SK-N-SH (cell line): Measurements from ENCODE around the gene SLC25A44. TPM values are rescaled to one million over a fixed set of nuclear protein-coding genes. Genes with fewer than 3 reads are reported as not detected.

Experiments used
- CTCF ChIA-PET: fragments of 300-600, 350-600 bp; formaldehyde crosslinking; extraction: SDS; loops from one replicate; lab custom pipeline; 2021; lab: Yijun Ruan, JAX
- POLR2A ChIA-PET: fragments of 350-600 bp; sonication (Branson Sonifier 250); formaldehyde crosslinking; extraction: SDS; loops from one replicate; lab custom pipeline; 2020; ENCODE audit warnings: antibody characterized with exemption, inconsistent platforms; lab: Yijun Ruan, JAX
- DNase-seq: peaks from one replicate; pipeline ENCODE4 v3.0.0; 2012
- H2AFZ ChIP-seq: fragments of 200-600 bp; sonication (generic); 2 replicates; pipeline ENCODE4 v1.8.1; 2016; ENCODE audit warnings: antibody characterized with exemption, mild to moderate bottlenecking, low read depth
- H3F3A ChIP-seq: fragments of 200-600 bp; sonication (generic); replicated peaks from 2 replicates; pipeline ENCODE3; 2016; ENCODE audit warnings: antibody characterized with exemption, mild to moderate bottlenecking; ENCODE audit not compliant: insufficient read depth
- H3K27ac ChIP-seq, 2 experiments: fragments of 200-500 bp in 1 of 2; fragments of 200-600 bp in 1 of 2; sonication (Bioruptor generic) in 1 of 2; sonication (generic), shearing (Covaris generic) in 1 of 2; 2 replicates each; pipeline versions ENCODE4 v1.5.1 to v1.6.1; 2014 to 2016; ENCODE audit warnings: low read depth in 2 of 2, inconsistent platforms in 1 of 2, low read length in 1 of 2, mild to moderate bottlenecking in 1 of 2, mixed read lengths in 1 of 2
- H3K27me3 ChIP-seq: fragments of 200-600 bp; sonication (generic), shearing (Covaris generic); 2 replicates; pipeline ENCODE4 v1.6.1; 2016; ENCODE audit warnings: mixed run types; ENCODE audit not compliant: insufficient read depth
- H3K36me3 ChIP-seq, 2 experiments: fragments of 200-500 bp in 1 of 2; fragments of 200-600 bp in 1 of 2; sonication (Bioruptor generic) in 1 of 2; sonication (generic) in 1 of 2; replicated peaks in 1 of 2; 2 replicates each; pipeline versions ENCODE3 to v1.5.1; 2014 to 2016; ENCODE audit warnings: low read length in 1 of 2, mild to moderate bottlenecking in 1 of 2; ENCODE audit not compliant: insufficient read depth in 2 of 2, control insufficient read depth in 1 of 2
- H3K4me1 ChIP-seq, 2 experiments: fragments of 200-500 bp in 1 of 2; fragments of 200-600 bp in 1 of 2; sonication (Bioruptor generic) in 1 of 2; sonication (generic), shearing (Covaris generic) in 1 of 2; 2 replicates each; pipeline versions ENCODE4 v1.5.1 to v1.6.1; 2014 to 2016; ENCODE audit warnings: low read depth in 1 of 2, low read length in 1 of 2, mixed run types in 1 of 2; ENCODE audit not compliant: insufficient read depth in 2 of 2, control insufficient read depth in 1 of 2
- H3K4me2 ChIP-seq: fragments of 200-600 bp; sonication (generic), shearing (Covaris generic); 2 replicates; pipeline ENCODE4 v1.6.1; 2017; ENCODE audit warnings: mixed run types
- H3K4me3 ChIP-seq, 2 experiments: fragments of 200-500 bp in 1 of 2; fragments of 200-600 bp in 1 of 2; sonication (Bioruptor generic) in 1 of 2; sonication (generic), shearing (Covaris generic) in 1 of 2; 2 replicates each; pipeline versions ENCODE4 v1.5.1 to v1.8.1; 2014 to 2016; ENCODE audit warnings: low read depth in 2 of 2, inconsistent platforms in 1 of 2, low read length in 1 of 2, mild to moderate bottlenecking in 1 of 2, mixed read lengths in 1 of 2, moderate library complexity in 1 of 2
- H3K79me2 ChIP-seq: fragments of 200-600 bp; sonication (generic); 2 replicates; pipeline ENCODE4 v1.8.1; 2017; ENCODE audit warnings: mild to moderate bottlenecking; ENCODE audit not compliant: insufficient read depth
- H3K9ac ChIP-seq: fragments of 200-600 bp; sonication (generic); 2 replicates; pipeline ENCODE4 v1.6.1; 2017; ENCODE audit warnings: mixed run types
- H3K9me2 ChIP-seq: fragments of 200-600 bp; sonication (generic); 2 replicates; pipeline ENCODE4 v1.6.1; 2017; ENCODE audit warnings: mixed run types
- H3K9me3 ChIP-seq: fragments of 200-600 bp; sonication (generic); 2 replicates; pipeline ENCODE4 v1.6.1; 2017; ENCODE audit warnings: mixed run types, mild to moderate bottlenecking, moderate library complexity
- H4K20me1 ChIP-seq: fragments of 200-600 bp; sonication (generic); 2 replicates; pipeline ENCODE4 v1.6.1; 2017; ENCODE audit warnings: mild to moderate bottlenecking, mixed run types; ENCODE audit not compliant: insufficient read depth
- CHD2 ChIP-seq: fragments of 150-350 bp; IDR thresholded peaks from 2 replicates; pipeline ENCODE4 v1.6.1; 2018; ENCODE audit warnings: low read length; ENCODE audit not compliant: partially characterized antibody
- ELF1 ChIP-seq: IDR thresholded peaks from 2 replicates; pipeline ENCODE4 v1.4.0; 2012
- FOXJ3 ChIP-seq: sonication (generic); formaldehyde crosslinking; IDR thresholded peaks from 2 replicates; pipeline ENCODE4 v1.5.1; 2020; ENCODE audit warnings: mild to moderate bottlenecking, missing genetic modification reagents
- FOXM1 ChIP-seq: IDR thresholded peaks from 2 replicates; pipeline ENCODE4 v1.4.0; 2012; ENCODE audit warnings: low read depth, mild to moderate bottlenecking
- GABPA ChIP-seq: IDR thresholded peaks from 2 replicates; pipeline ENCODE4 v1.4.0; 2012; ENCODE audit warnings: low read depth, mild to moderate bottlenecking
- GATA2 ChIP-seq: sonication (generic); formaldehyde crosslinking; IDR thresholded peaks from 2 replicates; pipeline ENCODE4 v1.5.0; 2020; ENCODE audit warnings: mild to moderate bottlenecking, missing genetic modification reagents
- JUND ChIP-seq: IDR thresholded peaks from 2 replicates; pipeline ENCODE4 v1.4.0; 2012
- MEF2A ChIP-seq: IDR thresholded peaks from 2 replicates; pipeline ENCODE4 v1.4.0; 2012; ENCODE audit warnings: low read depth, borderline replicate concordance
- MXI1 ChIP-seq: IDR thresholded peaks from 2 replicates; pipeline ENCODE4 v1.6.1; 2012; ENCODE audit warnings: mild to moderate bottlenecking, low read depth, low read length, improper control_type of control experiment
- NFIC ChIP-seq: IDR thresholded peaks from 2 replicates; pipeline ENCODE4 v1.4.0; 2012; ENCODE audit warnings: borderline replicate concordance
- NRF1 ChIP-seq: IDR thresholded peaks from 2 replicates; pipeline ENCODE4 v1.6.1; 2012; ENCODE audit warnings: low read depth, mild to moderate bottlenecking, low read length
- POLR2AphosphoS5 ChIP-seq: IDR thresholded peaks from 2 replicates; pipeline ENCODE4 v1.6.1; 2012; ENCODE audit warnings: low read depth, low read length
- RAD21 ChIP-seq: IDR thresholded peaks from 2 replicates; pipeline ENCODE4 v1.6.1; 2012; ENCODE audit warnings: mild to moderate bottlenecking, low read length
- RFX5 ChIP-seq: IDR thresholded peaks from 2 replicates; pipeline ENCODE4 v1.6.1; 2012; ENCODE audit warnings: mild to moderate bottlenecking, improper control_type of control experiment, low read length
- SMC3 ChIP-seq: IDR thresholded peaks from 2 replicates; pipeline ENCODE4 v1.6.1; 2012; ENCODE audit warnings: low read depth, low read length, improper control_type of control experiment
- TAF1 ChIP-seq: IDR thresholded peaks from 2 replicates; pipeline ENCODE4 v1.6.1; 2012; ENCODE audit warnings: low read depth, mild to moderate bottlenecking, low read length, moderate library complexity, borderline replicate concordance
- TCF12 ChIP-seq: IDR thresholded peaks from 2 replicates; pipeline ENCODE4 v1.4.0; 2012
- TEAD4 ChIP-seq: IDR thresholded peaks from 2 replicates; pipeline ENCODE4 v1.4.0; 2012; ENCODE audit warnings: mild to moderate bottlenecking, borderline replicate concordance; ENCODE audit not compliant: insufficient read depth
- YY1 ChIP-seq: IDR thresholded peaks from 2 replicates; pipeline ENCODE4 v1.4.0; 2012; ENCODE audit warnings: low read depth, mild to moderate bottlenecking
- WGBS: methylation state at CpG from one replicate; pipeline ENCODE4 v1.1.6; 2017; ENCODE audit warnings: low lambda C conversion rate; 5-methylcytosine and 5-hydroxymethylcytosine counted together
- polyA plus RNA-seq, 3 experiments: library from polyadenylated mRNA; depleted of rRNA; stranded (reverse); fragments of >200 nt; gene quantifications; 2 replicates each; pipeline ENCODE4 v1.2.3, GENCODE V29; 2012
- TF ChIP-seq, protein P1 (sequence below): IDR thresholded peaks from 2 replicates; pipeline ENCODE4 v1.6.1; 2012; ENCODE audit warnings: mild to moderate bottlenecking, low read depth, low read length, moderate library complexity
- TF ChIP-seq, protein P2 (sequence below): IDR thresholded peaks from 2 replicates; pipeline ENCODE4 v1.4.0; 2012; ENCODE audit warnings: low read depth, borderline replicate concordance
- TF ChIP-seq, protein P3 (sequence below): fragments of 150-350 bp; IDR thresholded peaks from 2 replicates; pipeline ENCODE4 v1.6.1; 2017; ENCODE audit warnings: antibody characterized with exemption, low read length, low read depth, borderline replicate concordance
- TF ChIP-seq, protein P4 (sequence below): IDR thresholded peaks from 2 replicates; pipeline ENCODE4; 2012
- TF ChIP-seq, protein P5 (sequence below): fragments of 150-350 bp; IDR thresholded peaks from 2 replicates; pipeline ENCODE4 v1.6.1; 2016; ENCODE audit warnings: mild to moderate bottlenecking, low read depth, low read length

The SLC25A44 gene
- polyA plus RNA-seq, 1 of the 3 experiments (the other 2 are of a cell fraction): 28.5 TPM

DNA sequence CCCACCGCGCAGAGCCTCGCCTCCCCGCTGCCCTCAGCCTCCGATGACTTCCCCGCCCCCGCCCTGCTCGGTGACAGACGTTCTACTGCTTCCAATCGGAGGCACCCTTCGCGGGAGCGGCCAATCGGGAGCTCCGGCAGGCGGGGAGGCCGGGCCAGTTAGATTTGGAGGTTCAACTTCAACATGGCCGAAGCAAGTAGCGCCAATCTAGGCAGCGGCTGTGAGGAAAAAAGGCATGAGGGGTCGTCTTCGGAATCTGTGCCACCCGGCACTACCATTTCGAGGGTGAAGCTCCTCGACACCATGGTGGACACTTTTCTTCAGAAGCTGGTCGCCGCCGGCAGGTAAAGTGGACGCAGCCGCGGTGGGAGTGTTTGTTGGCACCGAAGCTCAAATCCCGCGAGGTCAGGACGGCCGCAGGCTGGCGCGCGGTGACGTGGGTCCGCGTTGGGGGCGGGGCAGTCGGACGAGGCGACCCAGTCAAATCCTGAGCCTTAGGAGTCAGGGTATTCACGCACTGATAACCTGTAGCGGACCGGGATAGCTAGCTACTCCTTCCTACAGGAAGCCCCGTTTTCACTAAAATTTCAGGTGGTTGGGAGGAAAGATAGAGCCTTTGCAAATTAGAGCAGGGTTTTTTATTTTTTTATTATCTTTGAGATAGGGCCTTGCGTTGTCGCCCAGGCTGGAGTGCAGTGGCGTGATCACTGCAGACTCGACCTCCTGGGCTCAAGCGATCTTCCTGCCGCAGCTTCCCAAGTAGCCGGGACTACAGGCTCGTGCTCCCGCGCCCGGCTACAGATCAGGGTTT, 19.1 kb downstream of the SLC25A44 start, which contains the start of gene PMF1:
Gene PMF1, plus strand, starts transcription at position 175 of the 811 bp plus-strand sequence. Its CDS starts 9 bp downstream, at position 184.
- H3K79me2 ChIP-seq: peaks cover 20% of the 10 kb centered on the region
- peak within 1 kb of the TSS; percentile 92 for H3K4me2 ChIP-seq
- H3K27ac ChIP-seq: peak within 1 kb of the TSS; percentile 94 to 97
- 1% methylated on average over 27 of the region's 61 CpGs for WGBS
- peaks cover 33% of the 10 kb centered on the region for H3F3A ChIP-seq
- H4K20me1 ChIP-seq: no peaks in the 10 kb centered on the region
- DNase-seq: peak; percentile 98
- H3K4me3 ChIP-seq: peak within 1 kb of the TSS; percentile 67 to 70
- H3K9ac ChIP-seq: peak within 1 kb of the TSS; percentile 85
- POLR2A ChIA-PET: interaction anchor here (0.6 to 1.9 kb wide), 17 partner anchors 9 to 355 kb away, joined by 3 to 17 read pairs (median 4); partner anchors contain the start of genes CCT3, SLC25A44, SMG5 and TSACC
- peak within 1 kb of the TSS; percentile 76 for H2AFZ ChIP-seq
- H3K9me2 ChIP-seq: no peaks in the 10 kb centered on the region
- H3K27me3 ChIP-seq: no peaks in the 10 kb centered on the region
- CTCF ChIA-PET: interaction anchor here (0.7 to 3.6 kb wide), 22 partner anchors 8 to 206 kb away, joined by 3 to 44 read pairs (median 4); partner anchors contain the start of gene SLC25A44
- H3K9me3 ChIP-seq: no peaks in the 10 kb centered on the region
- peaks cover 15 to 34% of the 10 kb centered on the region in 2 experiments for H3K36me3 ChIP-seq
- H3K4me1 ChIP-seq: peaks cover 7 to 8% of the 10 kb centered on the region in 2 experiments; a peak in 2 of 4 replicates
- no peak for TF ChIP-seq RAD21
- TF ChIP-seq SMC3: no peak
- TF ChIP-seq FOXM1: no peak
- TF ChIP-seq YY1: peak; percentile 95
- no peak for TF ChIP-seq TEAD4
- no peak for TF ChIP-seq JUND
- TF ChIP-seq GATA2: no peak
- TF ChIP-seq NRF1: no peak
- TF ChIP-seq MEF2A: no peak
- TF ChIP-seq NFIC: peak; percentile 16; the same call in 1 of the 2 replicates
- TF ChIP-seq POLR2AphosphoS5: peak; percentile 95
- 0 out of 2 replicates have a peak, but pooled peaks have one; percentile 24 for TF ChIP-seq ELF1
- TF ChIP-seq, protein P1, sequence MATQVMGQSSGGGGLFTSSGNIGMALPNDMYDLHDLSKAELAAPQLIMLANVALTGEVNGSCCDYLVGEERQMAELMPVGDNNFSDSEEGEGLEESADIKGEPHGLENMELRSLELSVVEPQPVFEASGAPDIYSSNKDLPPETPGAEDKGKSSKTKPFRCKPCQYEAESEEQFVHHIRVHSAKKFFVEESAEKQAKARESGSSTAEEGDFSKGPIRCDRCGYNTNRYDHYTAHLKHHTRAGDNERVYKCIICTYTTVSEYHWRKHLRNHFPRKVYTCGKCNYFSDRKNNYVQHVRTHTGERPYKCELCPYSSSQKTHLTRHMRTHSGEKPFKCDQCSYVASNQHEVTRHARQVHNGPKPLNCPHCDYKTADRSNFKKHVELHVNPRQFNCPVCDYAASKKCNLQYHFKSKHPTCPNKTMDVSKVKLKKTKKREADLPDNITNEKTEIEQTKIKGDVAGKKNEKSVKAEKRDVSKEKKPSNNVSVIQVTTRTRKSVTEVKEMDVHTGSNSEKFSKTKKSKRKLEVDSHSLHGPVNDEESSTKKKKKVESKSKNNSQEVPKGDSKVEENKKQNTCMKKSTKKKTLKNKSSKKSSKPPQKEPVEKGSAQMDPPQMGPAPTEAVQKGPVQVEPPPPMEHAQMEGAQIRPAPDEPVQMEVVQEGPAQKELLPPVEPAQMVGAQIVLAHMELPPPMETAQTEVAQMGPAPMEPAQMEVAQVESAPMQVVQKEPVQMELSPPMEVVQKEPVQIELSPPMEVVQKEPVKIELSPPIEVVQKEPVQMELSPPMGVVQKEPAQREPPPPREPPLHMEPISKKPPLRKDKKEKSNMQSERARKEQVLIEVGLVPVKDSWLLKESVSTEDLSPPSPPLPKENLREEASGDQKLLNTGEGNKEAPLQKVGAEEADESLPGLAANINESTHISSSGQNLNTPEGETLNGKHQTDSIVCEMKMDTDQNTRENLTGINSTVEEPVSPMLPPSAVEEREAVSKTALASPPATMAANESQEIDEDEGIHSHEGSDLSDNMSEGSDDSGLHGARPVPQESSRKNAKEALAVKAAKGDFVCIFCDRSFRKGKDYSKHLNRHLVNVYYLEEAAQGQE: no peak; the same call in 1 of the 2 replicates
- TF ChIP-seq, protein P2, sequence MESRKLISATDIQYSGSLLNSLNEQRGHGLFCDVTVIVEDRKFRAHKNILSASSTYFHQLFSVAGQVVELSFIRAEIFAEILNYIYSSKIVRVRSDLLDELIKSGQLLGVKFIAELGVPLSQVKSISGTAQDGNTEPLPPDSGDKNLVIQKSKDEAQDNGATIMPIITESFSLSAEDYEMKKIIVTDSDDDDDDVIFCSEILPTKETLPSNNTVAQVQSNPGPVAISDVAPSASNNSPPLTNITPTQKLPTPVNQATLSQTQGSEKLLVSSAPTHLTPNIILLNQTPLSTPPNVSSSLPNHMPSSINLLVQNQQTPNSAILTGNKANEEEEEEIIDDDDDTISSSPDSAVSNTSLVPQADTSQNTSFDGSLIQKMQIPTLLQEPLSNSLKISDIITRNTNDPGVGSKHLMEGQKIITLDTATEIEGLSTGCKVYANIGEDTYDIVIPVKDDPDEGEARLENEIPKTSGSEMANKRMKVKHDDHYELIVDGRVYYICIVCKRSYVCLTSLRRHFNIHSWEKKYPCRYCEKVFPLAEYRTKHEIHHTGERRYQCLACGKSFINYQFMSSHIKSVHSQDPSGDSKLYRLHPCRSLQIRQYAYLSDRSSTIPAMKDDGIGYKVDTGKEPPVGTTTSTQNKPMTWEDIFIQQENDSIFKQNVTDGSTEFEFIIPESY: peak; percentile 97
- TF ChIP-seq, protein P3, sequence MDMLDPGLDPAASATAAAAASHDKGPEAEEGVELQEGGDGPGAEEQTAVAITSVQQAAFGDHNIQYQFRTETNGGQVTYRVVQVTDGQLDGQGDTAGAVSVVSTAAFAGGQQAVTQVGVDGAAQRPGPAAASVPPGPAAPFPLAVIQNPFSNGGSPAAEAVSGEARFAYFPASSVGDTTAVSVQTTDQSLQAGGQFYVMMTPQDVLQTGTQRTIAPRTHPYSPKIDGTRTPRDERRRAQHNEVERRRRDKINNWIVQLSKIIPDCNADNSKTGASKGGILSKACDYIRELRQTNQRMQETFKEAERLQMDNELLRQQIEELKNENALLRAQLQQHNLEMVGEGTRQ: no peak
- TF ChIP-seq, protein P4, sequence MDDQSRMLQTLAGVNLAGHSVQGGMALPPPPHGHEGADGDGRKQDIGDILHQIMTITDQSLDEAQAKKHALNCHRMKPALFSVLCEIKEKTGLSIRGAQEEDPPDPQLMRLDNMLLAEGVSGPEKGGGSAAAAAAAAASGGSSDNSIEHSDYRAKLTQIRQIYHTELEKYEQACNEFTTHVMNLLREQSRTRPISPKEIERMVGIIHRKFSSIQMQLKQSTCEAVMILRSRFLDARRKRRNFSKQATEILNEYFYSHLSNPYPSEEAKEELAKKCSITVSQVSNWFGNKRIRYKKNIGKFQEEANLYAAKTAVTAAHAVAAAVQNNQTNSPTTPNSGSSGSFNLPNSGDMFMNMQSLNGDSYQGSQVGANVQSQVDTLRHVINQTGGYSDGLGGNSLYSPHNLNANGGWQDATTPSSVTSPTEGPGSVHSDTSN: peak; percentile 98
- peak; percentile 86 for TF ChIP-seq TAF1
- TF ChIP-seq, protein P5, sequence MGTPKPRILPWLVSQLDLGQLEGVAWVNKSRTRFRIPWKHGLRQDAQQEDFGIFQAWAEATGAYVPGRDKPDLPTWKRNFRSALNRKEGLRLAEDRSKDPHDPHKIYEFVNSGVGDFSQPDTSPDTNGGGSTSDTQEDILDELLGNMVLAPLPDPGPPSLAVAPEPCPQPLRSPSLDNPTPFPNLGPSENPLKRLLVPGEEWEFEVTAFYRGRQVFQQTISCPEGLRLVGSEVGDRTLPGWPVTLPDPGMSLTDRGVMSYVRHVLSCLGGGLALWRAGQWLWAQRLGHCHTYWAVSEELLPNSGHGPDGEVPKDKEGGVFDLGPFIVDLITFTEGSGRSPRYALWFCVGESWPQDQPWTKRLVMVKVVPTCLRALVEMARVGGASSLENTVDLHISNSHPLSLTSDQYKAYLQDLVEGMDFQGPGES: peak; percentile 82; the same call in 1 of the 2 replicates
- TF ChIP-seq RFX5: peak; percentile 58; the same call in 1 of the 2 replicates
- TF ChIP-seq TCF12: peak; percentile 18; the same call in 1 of the 2 replicates
- TF ChIP-seq MXI1: peak; percentile 61
- TF ChIP-seq GABPA: no peak
- peak; percentile 99 for TF ChIP-seq CHD2
- TF ChIP-seq FOXJ3 (CRISPR knock-in tag): no peak
